Measurements from ENCODE around the gene LARGE1.
A peak's percentile ranks its signal among the peaks of the same experiment; 100 is the strongest.
"Not testable (repeated sequence)": the region's sequence is repeated elsewhere in the genome, so short reads cannot be mapped to it uniquely, and the experiment has no call there.

Gene LARGE1

GRCh38 chr22:33393432-33393831 lies 526.8 kb downstream of the LARGE1 start:
- no peak for DNase-seq

- DNase-seq = no peak
Observed at GRCh38 chr22:33391298-33391697, 529.0 kb downstream of the LARGE1 start.

- peak; percentile 45 for DNase-seq
Observed at GRCh38 chr22:33389936-33390335, 530.3 kb downstream of the LARGE1 start.

GRCh38 chr22:33386270-33386669 lies 534.0 kb downstream of the LARGE1 start:
- no peak for DNase-seq

- DNase-seq = no peak
Observed at GRCh38 chr22:33385611-33386010, 534.7 kb downstream of the LARGE1 start.

GRCh38 chr22:33382436-33382835 lies 537.8 kb downstream of the LARGE1 start:
- no peak for DNase-seq

- no peak for DNase-seq
Observed at GRCh38 chr22:33381531-33382406, 538.5 kb downstream of the LARGE1 start.

- no peak for DNase-seq
Observed at GRCh38 chr22:33380789-33381530, 539.3 kb downstream of the LARGE1 start.

- DNase-seq = no peak
Observed at GRCh38 chr22:33379836-33380235, 540.4 kb downstream of the LARGE1 start.

- no peak for DNase-seq
Observed at GRCh38 chr22:33372875-33373274, 547.4 kb downstream of the LARGE1 start.

- DNase-seq = not testable (repeated sequence)
Observed at GRCh38 chr22:33363256-33363655, 557.0 kb downstream of the LARGE1 start.

- no peak for DNase-seq
Observed at GRCh38 chr22:33362702-33363101, 557.6 kb downstream of the LARGE1 start.

GRCh38 chr22:33361581-33361980 lies 558.7 kb downstream of the LARGE1 start:
- DNase-seq = no peak

GRCh38 chr22:33357981-33358399 lies 562.3 kb downstream of the LARGE1 start:
- no peak for DNase-seq

- DNase-seq = no peak
Observed at GRCh38 chr22:33354928-33355327, 565.3 kb downstream of the LARGE1 start.

GRCh38 chr22:33353502-33353901 lies 566.8 kb downstream of the LARGE1 start:
- DNase-seq = no peak

- no peak for DNase-seq
Observed at GRCh38 chr22:33352768-33353167, 567.5 kb downstream of the LARGE1 start.

- DNase-seq = no peak
Observed at GRCh38 chr22:33350961-33351360, 569.3 kb downstream of the LARGE1 start.

GRCh38 chr22:33350491-33350890 lies 569.8 kb downstream of the LARGE1 start:
- DNase-seq = no peak

GRCh38 chr22:33347002-33347401 lies 573.3 kb downstream of the LARGE1 start:
- no peak for DNase-seq

GRCh38 chr22:33341611-33342010 lies 578.7 kb downstream of the LARGE1 start:
- DNase-seq = no peak

- no peak for DNase-seq
Observed at GRCh38 chr22:33337524-33337923, 582.8 kb downstream of the LARGE1 start.

- DNase-seq = no peak
Observed at GRCh38 chr22:33335611-33336279, 584.5 kb downstream of the LARGE1 start.

- DNase-seq = no peak
Observed at GRCh38 chr22:33332538-33332937, 587.7 kb downstream of the LARGE1 start.

Measured in NCI-H1105 (cell line).